Astrocyte (in vitro differentiated cells and primary cell): ENCODE measurements around the gene IGHMBP2. TPM values are rescaled to one million over a fixed set of nuclear protein-coding genes. Genes with fewer than 3 reads are reported as not detected.

Experiments used
- DNase-seq: peaks from one replicate; pipeline ENCODE4 v3.0.0-alpha.2; 2010; ENCODE audit warnings: low read depth
- FAIRE-seq: peaks from 2 replicates; lab custom pipeline; 2011; peaks lifted over from hg19 to GRCh38; lab: Jason Lieb, UNC
- H2AFZ ChIP-seq: 2 replicates; pipeline ENCODE4 v1.6.0; 2012; ENCODE audit warnings: low read depth, low read length, inconsistent platforms
- H3K27ac ChIP-seq: 2 replicates; pipeline ENCODE4 v1.5.1; 2011; ENCODE audit warnings: low read depth, low read length, inconsistent platforms
- H3K27me3 ChIP-seq: 2 replicates; pipeline ENCODE4 v1.6.0; 2011; ENCODE audit warnings: low read length, inconsistent platforms; ENCODE audit not compliant: insufficient read depth
- H3K36me3 ChIP-seq: 2 replicates; pipeline ENCODE4 v1.5.1; 2011; ENCODE audit warnings: low read length, inconsistent platforms; ENCODE audit not compliant: insufficient read depth
- H3K4me1 ChIP-seq: 2 replicates; pipeline ENCODE4 v1.5.1; 2011; ENCODE audit warnings: low read length, inconsistent platforms; ENCODE audit not compliant: insufficient read depth
- H3K4me2 ChIP-seq: 2 replicates; pipeline ENCODE4 v1.6.0; 2012; ENCODE audit warnings: low read length, inconsistent platforms
- H3K4me3 ChIP-seq: 2 replicates; pipeline ENCODE4 v1.5.1; 2011; ENCODE audit warnings: low read depth, mild to moderate bottlenecking, low read length, inconsistent platforms; ENCODE audit not compliant: insufficient read depth
- H3K79me2 ChIP-seq: 2 replicates; pipeline ENCODE4 v1.6.0; 2012; ENCODE audit warnings: mild to moderate bottlenecking, low read length, inconsistent platforms; ENCODE audit not compliant: insufficient read depth
- H3K9ac ChIP-seq: 2 replicates; pipeline ENCODE4 v1.6.0; 2012; ENCODE audit warnings: mild to moderate bottlenecking, low read length, inconsistent platforms
- H3K9me3 ChIP-seq: 2 replicates; pipeline ENCODE4 v1.5.1; 2012; ENCODE audit warnings: low read depth, mild to moderate bottlenecking, low read length, inconsistent platforms; ENCODE audit not compliant: insufficient read depth
- H4K20me1 ChIP-seq: 2 replicates; pipeline ENCODE4 v1.6.0; 2012; ENCODE audit warnings: low read length, inconsistent platforms; ENCODE audit not compliant: insufficient read depth
- H3K27ac Mint-ChIP-seq: one replicate; pipeline ENCODE4 v1.8.0; 2021; ENCODE audit warnings: mild to moderate bottlenecking, mixed read lengths; ENCODE audit not compliant: unreplicated experiment
- H3K27me3 Mint-ChIP-seq: one replicate; pipeline ENCODE4 v1.8.0; 2021; ENCODE audit warnings: low read depth, mixed read lengths; ENCODE audit not compliant: unreplicated experiment
- H3K36me3 Mint-ChIP-seq: one replicate; pipeline ENCODE4 v1.8.0; 2021; ENCODE audit warnings: low read depth, mixed read lengths; ENCODE audit not compliant: unreplicated experiment
- H3K4me1 Mint-ChIP-seq: one replicate; pipeline ENCODE4 v1.8.0; 2021; ENCODE audit warnings: low read depth, mixed read lengths; ENCODE audit not compliant: unreplicated experiment
- H3K4me3 Mint-ChIP-seq: one replicate; pipeline ENCODE4 v1.8.0; 2021; ENCODE audit warnings: mild to moderate bottlenecking, moderate library complexity, mixed read lengths; ENCODE audit not compliant: unreplicated experiment
- H3K9me3 Mint-ChIP-seq: one replicate; pipeline ENCODE4 v1.8.0; 2021; ENCODE audit warnings: mild to moderate bottlenecking, mixed read lengths; ENCODE audit not compliant: unreplicated experiment
- EZH2 ChIP-seq: IDR thresholded peaks from 2 replicates; pipeline ENCODE4 v1.6.1; 2012; ENCODE audit warnings: mild to moderate bottlenecking, low read length, inconsistent platforms; ENCODE audit not compliant: insufficient read depth
- total RNA-seq: library from RNA; stranded (reverse); gene quantifications from 2 replicates; pipeline ENCODE4 v1.2.1, GENCODE V29; 2021
- TF ChIP-seq, protein P1 (sequence below): IDR thresholded peaks from 2 replicates; pipeline ENCODE4 v1.5.1; 2011; ENCODE audit warnings: low read depth, mild to moderate bottlenecking, inconsistent platforms, low read length, moderate library complexity; ENCODE audit not compliant: insufficient read depth

Gene IGHMBP2
- total RNA-seq, 1 donor from 2014 or later, result 14.0 TPM

GRCh38 chr11:68870470-68870869 is 33.2 kb upstream of the IGHMBP2 start:
- H3K4me3 Mint-ChIP-seq, result peak overlapping the region; percentile 23
- peak overlapping the region; percentile 55 for H3K9ac ChIP-seq
- H4K20me1 ChIP-seq, result no peaks in the 10 kb centered on the region
- H3K9me3 ChIP-seq, result no peaks in the 10 kb centered on the region
- peak overlapping the region; percentile 57 for H3K4me3 ChIP-seq
- peak overlapping the region; percentile 71 for H2AFZ ChIP-seq
- no peaks in the 10 kb centered on the region for H3K9me3 Mint-ChIP-seq
- H3K27me3 Mint-ChIP-seq, result peaks cover 36% of the 10 kb centered on the region
- DNase-seq, result no peak
- peaks cover 10% of the 10 kb centered on the region for H3K4me1 Mint-ChIP-seq
- no peak overlapping the region for H3K27ac Mint-ChIP-seq
- no peaks in the 10 kb centered on the region for H3K36me3 ChIP-seq
- no peaks in the 10 kb centered on the region for H3K36me3 Mint-ChIP-seq
- no peaks in the 10 kb centered on the region for H3K79me2 ChIP-seq
- peaks cover 9% of the 10 kb centered on the region for H3K27me3 ChIP-seq
- H3K27ac ChIP-seq, result no peak overlapping the region
- peak overlapping the region; percentile 86 for H3K4me2 ChIP-seq
- TF ChIP-seq EZH2, result no peak
- TF ChIP-seq, protein P1, sequence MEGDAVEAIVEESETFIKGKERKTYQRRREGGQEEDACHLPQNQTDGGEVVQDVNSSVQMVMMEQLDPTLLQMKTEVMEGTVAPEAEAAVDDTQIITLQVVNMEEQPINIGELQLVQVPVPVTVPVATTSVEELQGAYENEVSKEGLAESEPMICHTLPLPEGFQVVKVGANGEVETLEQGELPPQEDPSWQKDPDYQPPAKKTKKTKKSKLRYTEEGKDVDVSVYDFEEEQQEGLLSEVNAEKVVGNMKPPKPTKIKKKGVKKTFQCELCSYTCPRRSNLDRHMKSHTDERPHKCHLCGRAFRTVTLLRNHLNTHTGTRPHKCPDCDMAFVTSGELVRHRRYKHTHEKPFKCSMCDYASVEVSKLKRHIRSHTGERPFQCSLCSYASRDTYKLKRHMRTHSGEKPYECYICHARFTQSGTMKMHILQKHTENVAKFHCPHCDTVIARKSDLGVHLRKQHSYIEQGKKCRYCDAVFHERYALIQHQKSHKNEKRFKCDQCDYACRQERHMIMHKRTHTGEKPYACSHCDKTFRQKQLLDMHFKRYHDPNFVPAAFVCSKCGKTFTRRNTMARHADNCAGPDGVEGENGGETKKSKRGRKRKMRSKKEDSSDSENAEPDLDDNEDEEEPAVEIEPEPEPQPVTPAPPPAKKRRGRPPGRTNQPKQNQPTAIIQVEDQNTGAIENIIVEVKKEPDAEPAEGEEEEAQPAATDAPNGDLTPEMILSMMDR, result no peak
- H3K4me1 ChIP-seq, result peaks cover 17% of the 10 kb centered on the region
- FAIRE-seq, result no peak

DNA sequence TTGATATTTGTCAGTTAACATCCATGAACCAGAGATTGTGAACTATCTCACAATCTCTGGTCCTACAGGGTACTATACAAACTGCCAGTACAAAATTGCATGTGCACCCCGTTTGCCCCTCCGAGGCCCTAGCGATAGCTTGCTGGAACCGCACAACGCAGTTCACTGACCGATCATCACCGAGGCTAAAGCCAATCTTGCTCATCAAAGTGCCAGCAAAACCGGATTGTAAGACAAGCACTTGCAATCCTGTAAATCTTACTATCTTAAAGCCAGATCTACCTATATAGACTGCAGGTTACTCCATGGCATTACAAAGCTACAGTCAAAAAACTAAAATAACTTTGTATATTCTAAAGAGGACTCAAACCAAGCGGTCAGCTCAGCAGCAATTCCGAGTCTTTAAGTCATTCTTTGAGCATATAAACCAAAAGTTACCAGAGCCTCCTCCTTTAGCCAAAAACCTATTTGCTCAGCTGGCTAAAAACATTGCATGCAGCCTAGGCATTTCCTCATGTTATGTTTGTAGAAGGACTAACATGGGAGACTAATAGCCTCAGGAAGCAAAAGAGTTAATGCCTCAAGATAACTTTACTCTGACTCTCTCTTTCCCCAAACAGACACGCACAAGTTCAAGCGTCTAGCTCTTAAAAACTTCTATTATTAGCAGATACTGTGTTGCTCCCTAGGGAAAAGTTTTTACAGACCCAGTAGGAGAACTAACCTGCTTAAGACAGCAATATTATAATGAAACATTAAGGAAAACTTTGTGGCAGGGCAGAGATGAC is 31.3 kb upstream of the IGHMBP2 start:
- DNase-seq, result peak; percentile 27
- no peak overlapping the region for H3K27ac Mint-ChIP-seq
- no peak for TF ChIP-seq EZH2
- TF ChIP-seq, protein P1, result no peak
- no peaks in the 10 kb centered on the region for H3K9me3 Mint-ChIP-seq
- Histone ChIP-seq H3K9ac (peak overlapping the region; percentile 18), H3K9me3 (no peaks in the 10 kb centered on the region), H3K4me1 (peaks cover 20% of the 10 kb centered on the region), H3K36me3 (no peaks in the 10 kb centered on the region), H3K79me2 (no peaks in the 10 kb centered on the region), H3K4me3 (no peak overlapping the region), H3K27me3 (peaks cover 9% of the 10 kb centered on the region), H2AFZ (no peak overlapping the region), H4K20me1 (no peaks in the 10 kb centered on the region), H3K4me2 (peak overlapping the region; percentile 50), H3K27ac (peak overlapping the region; percentile 43)
- H3K4me3 Mint-ChIP-seq, result no peak overlapping the region
- no peak for FAIRE-seq
- peaks cover 10% of the 10 kb centered on the region for H3K4me1 Mint-ChIP-seq
- peaks cover 35% of the 10 kb centered on the region for H3K27me3 Mint-ChIP-seq
- no peaks in the 10 kb centered on the region for H3K36me3 Mint-ChIP-seq

DNA sequence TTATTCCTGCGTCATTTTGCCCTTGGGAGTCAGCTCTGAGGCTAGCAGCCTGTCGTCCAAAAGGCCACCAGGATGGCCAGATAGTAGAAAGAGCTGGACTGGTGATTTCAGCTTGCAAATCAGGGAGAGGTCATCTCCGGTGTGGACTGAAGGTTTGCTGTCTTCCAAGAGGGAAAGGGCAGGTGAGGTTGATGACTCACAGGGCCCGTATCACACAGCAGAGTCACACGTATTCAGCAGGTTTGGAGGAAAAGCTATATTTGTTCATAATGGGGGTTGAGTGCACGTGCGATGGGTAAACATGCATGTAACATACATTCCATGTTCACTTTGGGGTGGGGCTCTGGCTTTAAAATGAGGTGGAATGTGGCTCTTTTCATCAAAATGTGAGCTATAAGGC is 25.7 kb upstream of the IGHMBP2 start:
- Mint-ChIP-seq H3K9me3 (no peaks in the 10 kb centered on the region), H3K27me3 (peaks cover 3% of the 10 kb centered on the region), H3K36me3 (no peaks in the 10 kb centered on the region), H3K27ac (no peak overlapping the region), H3K4me3 (no peak overlapping the region), H3K4me1 (peaks cover 1% of the 10 kb centered on the region)
- H3K4me2 ChIP-seq, result no peak overlapping the region
- no peak overlapping the region for H3K9ac ChIP-seq
- no peaks in the 10 kb centered on the region for H3K36me3 ChIP-seq
- FAIRE-seq, result no peak
- H2AFZ ChIP-seq, result no peak overlapping the region
- no peak overlapping the region for H3K27ac ChIP-seq
- H4K20me1 ChIP-seq, result no peaks in the 10 kb centered on the region
- no peaks in the 10 kb centered on the region for H3K79me2 ChIP-seq
- H3K4me1 ChIP-seq, result peaks cover 7% of the 10 kb centered on the region
- no peaks in the 10 kb centered on the region for H3K9me3 ChIP-seq
- TF ChIP-seq EZH2, result no peak
- no peak for DNase-seq
- peaks cover 3% of the 10 kb centered on the region for H3K27me3 ChIP-seq
- no peak overlapping the region for H3K4me3 ChIP-seq
